ENCODE measurements around the gene OSCP1. TPM values are rescaled to one million over a fixed set of nuclear protein-coding genes. Genes with fewer than 3 reads are reported as not detected.

Gene OSCP1
- total and polyA plus RNA-seq, 2 donors (not counting 3 experiments of a cell fraction or from before 2014, with no cell fraction given) = 4.6 to 8.3 TPM

DNA sequence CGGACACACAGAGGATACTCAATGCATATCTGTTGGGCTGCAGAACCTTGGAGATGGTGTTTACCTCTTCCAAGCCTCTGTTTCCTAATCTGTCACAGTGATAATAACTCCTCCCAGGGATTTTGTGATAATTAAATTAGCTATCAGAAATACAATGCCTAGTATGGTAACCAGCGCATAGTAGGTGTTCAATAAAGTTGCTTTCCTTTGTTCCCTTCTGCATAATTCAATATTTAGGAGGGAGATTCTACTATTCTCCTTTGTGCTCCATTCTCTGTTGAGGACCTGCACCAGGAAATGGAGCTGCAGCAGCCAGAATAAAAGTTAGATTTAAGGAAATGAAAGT is 35.8 kb upstream of the OSCP1 start:
- no TSS peak for BruUV-seq (replicated peaks)
- Histone ChIP-seq H3K9me3 (replicated peaks; ENCODE audit: control insufficient read depth, insufficient read depth, low read length) (no peaks in the 10 kb centered on the region), H3K4me1 (ENCODE audit: control insufficient read depth, extremely low read depth, insufficient read depth, low read length) (no peaks in the 10 kb centered on the region), H3K79me2 (ENCODE audit: control insufficient read depth, insufficient read depth, low read length) (no peaks in the 10 kb centered on the region), H3K4me3 (replicated peaks in 1 of 3; ENCODE audit: insufficient read depth in 1 of 3, low read depth in 1 of 3, low read length in 3 of 3) (no peak overlapping the region), H3K4me2 (ENCODE audit: insufficient read depth, low read length) (no peak overlapping the region), H4K20me1 (replicated peaks; ENCODE audit: control insufficient read depth, extremely low read depth, insufficient read depth, low read length) (no peaks in the 10 kb centered on the region), H3K9ac (replicated peaks; ENCODE audit: extremely low read depth, insufficient read depth, low read length) (no peak overlapping the region), H2AFZ (ENCODE audit: low read depth, low read length) (no peak overlapping the region), H3K36me3 (ENCODE audit: control insufficient read depth in 2 of 2, extremely low read depth in 1 of 2, insufficient read depth in 2 of 2, low read length in 2 of 2) (no peaks in the 10 kb centered on the region), H3K27me3 (ENCODE audit: control insufficient read depth in 2 of 2, insufficient read depth in 2 of 2, low read length in 2 of 2) (peaks cover under 1 to 2% of the 10 kb centered on the region in 2 experiments), H3K27ac (ENCODE audit: insufficient read depth, low read depth, low read length) (no peak overlapping the region), H3K9me1 (replicated peaks; ENCODE audit: control insufficient read depth, extremely low read depth, insufficient read depth, low read length) (no peaks in the 10 kb centered on the region)
- no peak for FAIRE-seq
- intact Hi-C loops (cut with micrococcal nuclease) (no loop called here), dilution Hi-C loops (cut with MboI; ENCODE audit: extremely low pct_ligation_motif_present, low sequenced_read_pairs) (no loop called here)
- ChIA-PET POLR2A (no interaction called here), CTCF (no interaction called here)
- no peak for DNase-seq (ENCODE audit: low read depth, low spot score)
- no peak for TF ChIP-seq POLR2AphosphoS5 (IDR thresholded peaks at IDR 0.05; ENCODE audit: insufficient read depth, low read depth, low read length)
- TF ChIP-seq JUN (IDR thresholded peaks at IDR 0.05; ENCODE audit: borderline replicate concordance, insufficient read depth, insufficient read length, low read depth) = no peak
- no peak for TF ChIP-seq POLR2A (IDR thresholded peaks at IDR 0.05; ENCODE audit: low read depth, low read length)
- no peak for TF ChIP-seq MYC (IDR thresholded peaks at IDR 0.05; ENCODE audit: low read depth, low read length)
- no peak for TF ChIP-seq MAX (IDR thresholded peaks at IDR 0.05; ENCODE audit: insufficient read depth, insufficient read length)
- no peak for TF ChIP-seq CTCF (IDR thresholded peaks at IDR 0.05; ENCODE audit: extremely low read depth in 1 of 2, insufficient read depth in 1 of 2, low read depth in 1 of 2, low read length in 2 of 2)
- TF ChIP-seq GATA2 (IDR thresholded peaks at IDR 0.05; ENCODE audit: insufficient read depth, insufficient read length, low read depth, low read length) = no peak
- no peak for TF ChIP-seq FOS (IDR thresholded peaks at IDR 0.05; ENCODE audit: borderline replicate concordance, insufficient read depth, low read length)
- TF ChIP-seq EZH2 (IDR thresholded peaks at IDR 0.05; ENCODE audit: borderline replicate concordance, low read depth, low read length, severe bottlenecking) = no peak

All from endothelial cell of umbilical vein (primary cell).